ENCODE measurements around the gene S100A2. TPM values are rescaled to one million over a fixed set of nuclear protein-coding genes. Genes with fewer than 3 reads are reported as not detected.

Gene S100A2
- polyA plus RNA-seq, 3 donors = 0.32 TPM; not detected in 2

- peaks cover 20 to 27% of the 10 kb centered on the region in 2 donors for H3K36me3 ChIP-seq (replicated peaks in 1 of 2; ENCODE audit: control insufficient read depth in 1 of 2, insufficient read depth in 2 of 2, low read length in 2 of 2)
- peaks cover 92 to 98% of the 10 kb centered on the region in 2 donors for H3K4me1 ChIP-seq (ENCODE audit: control insufficient read depth in 1 of 2, insufficient read depth in 2 of 2, low read length in 2 of 2)
- intact Hi-C loops (cut with micrococcal nuclease) = loop anchor here in 1 of 2 donors (5.0 kb wide), 1 partner anchor 34 kb away; no protein-coding TSS in a partner anchor
- no peak overlapping the region for H3K9ac ChIP-seq (ENCODE audit: insufficient read depth, low read length, poor library complexity, severe bottlenecking)
- H3K27me3 ChIP-seq (ENCODE audit: control insufficient read depth in 2 of 2, insufficient read depth in 2 of 2, low read length in 2 of 2) = no peaks in the 10 kb centered on the region
- no peak overlapping the region for H2AFZ ChIP-seq (ENCODE audit: insufficient read depth, low read depth, low read length, poor library complexity, severe bottlenecking)
- no peaks in the 10 kb centered on the region for H3K9me3 ChIP-seq (replicated peaks in 1 of 2; ENCODE audit: control insufficient read depth in 1 of 2, insufficient read depth in 1 of 2, low read length in 2 of 2)
- TF ChIP-seq CTCF (IDR thresholded peaks at IDR 0.05) = no peak
- Mint-ChIP-seq H3K4me3 (peak overlapping the region; percentile 98 to 100), H3K36me3 (peaks cover 31 to 33% of the 10 kb centered on the region in 2 donors), H3K9me3 (no peaks in the 10 kb centered on the region), H3K27me3 (ENCODE audit: low read depth in 3 of 3) (peaks cover 0 to 4% (median 2%) of the 10 kb centered on the region in 3 donors), H3K4me1 (peaks cover 99% of the 10 kb centered on the region), H3K27ac (peak overlapping the region; percentile 95 to 98 (median 98))
- DNase-seq = no peak
- peak overlapping the region; percentile 77 to 91 for H3K27ac ChIP-seq (ENCODE audit: low read depth in 1 of 2, low read length in 2 of 2)
- H3K4me2 ChIP-seq (replicated peaks; ENCODE audit: extremely low read depth, low read length, poor library complexity, severe bottlenecking) = peak overlapping the region; percentile 98
- H3K79me2 ChIP-seq (ENCODE audit: insufficient read depth, low read length) = peaks cover 55% of the 10 kb centered on the region
- peaks cover 37% of the 10 kb centered on the region for H4K20me1 ChIP-seq (ENCODE audit: insufficient read depth, low read length)
- whole genome bisulfite sequencing (ENCODE audit: insufficient coverage) = 91% methylated on average over 8 of the region's 8 CpGs
- H3K4me3 ChIP-seq (replicated peaks in 1 of 3; ENCODE audit: low read depth in 2 of 3, low read length in 3 of 3) = peak overlapping the region in 2 of 3 experiments; percentile 87 to 94
Observed at GRCh38 chr1:153546371-153546770, 19.3 kb downstream of the S100A2 start.

- Histone ChIP-seq H3K36me3 (replicated peaks in 1 of 2; ENCODE audit: control insufficient read depth in 1 of 2, insufficient read depth in 2 of 2, low read length in 2 of 2) (peaks cover 20 to 27% of the 10 kb centered on the region in 2 donors), H3K9me3 (replicated peaks in 1 of 2; ENCODE audit: control insufficient read depth in 1 of 2, insufficient read depth in 1 of 2, low read length in 2 of 2) (no peaks in the 10 kb centered on the region), H3K4me1 (ENCODE audit: control insufficient read depth in 1 of 2, insufficient read depth in 2 of 2, low read length in 2 of 2) (peaks cover 92 to 98% of the 10 kb centered on the region in 2 donors), H3K4me2 (replicated peaks; ENCODE audit: extremely low read depth, low read length, poor library complexity, severe bottlenecking) (peak within 1 kb of the TSS; percentile 98), H4K20me1 (ENCODE audit: insufficient read depth, low read length) (peaks cover 37% of the 10 kb centered on the region), H2AFZ (ENCODE audit: insufficient read depth, low read depth, low read length, poor library complexity, severe bottlenecking) (peak within 1 kb of the TSS; percentile 71), H3K9ac (ENCODE audit: insufficient read depth, low read length, poor library complexity, severe bottlenecking) (peak within 1 kb of the TSS; percentile 70), H3K79me2 (ENCODE audit: insufficient read depth, low read length) (peaks cover 55% of the 10 kb centered on the region), H3K4me3 (replicated peaks in 1 of 3; ENCODE audit: low read depth in 2 of 3, low read length in 3 of 3) (peak within 1 kb of the TSS; percentile 83 to 94 (median 87)), H3K27me3 (ENCODE audit: control insufficient read depth in 2 of 2, insufficient read depth in 2 of 2, low read length in 2 of 2) (no peaks in the 10 kb centered on the region), H3K27ac (ENCODE audit: low read depth in 1 of 2, low read length in 2 of 2) (peak within 1 kb of the TSS; percentile 77 to 91)
- intact Hi-C loops (cut with micrococcal nuclease) = loop anchor here in 1 of 2 donors (5.0 kb wide), 1 partner anchor 33 kb away; no protein-coding TSS in a partner anchor
- Mint-ChIP-seq H3K9me3 (no peaks in the 10 kb centered on the region), H3K4me3 (peak within 1 kb of the TSS; percentile 98 to 100), H3K27me3 (ENCODE audit: low read depth in 3 of 3) (peaks cover 0 to 6% (median 2%) of the 10 kb centered on the region in 3 donors), H3K27ac (peak within 1 kb of the TSS; percentile 95 to 98 (median 98)), H3K36me3 (peaks cover 27 to 32% of the 10 kb centered on the region in 2 donors), H3K4me1 (peaks cover 99% of the 10 kb centered on the region)
- 0% methylated on average over 15 of the region's 19 CpGs for WGBS (ENCODE audit: insufficient coverage)
- TF ChIP-seq CTCF (IDR thresholded peaks at IDR 0.05) = no peak
- DNase-seq = peak; percentile 83 to 86 (median 83)
Observed at GRCh38 chr1:153545067-153546055, 20.3 kb downstream of the S100A2 start, which contains the start of gene S100A4. Gene S100A4 (minus strand): TSS chr1:153545806. CDS start chr1:153544794, 1,012 bp downstream.

Measured in CD14-positive monocyte (primary cell).